PC-3 (cell line): ENCODE results near the gene PRSS1.

Experiments used
- CTCF ChIP-seq: fragments of 300-600 bp; sonication (generic); conservative IDR thresholded peaks from 2 replicates; pipeline ENCODE4 v1.5.1; 2017; ENCODE audit warnings: antibody characterized with exemption, low read depth, mild to moderate bottlenecking, low read length
- EZH2phosphoT487 ChIP-seq: fragments of 300-600 bp; sonication (generic); IDR thresholded peaks from 2 replicates; pipeline ENCODE4 v1.6.1; 2018; ENCODE audit warnings: mild to moderate bottlenecking, antibody characterized with exemption, low read length, borderline replicate concordance

- TF ChIP-seq CTCF (no peak), EZH2phosphoT487 (no peak)
Observed at GRCh38 chr7:142773230-142773629, 24.0 kb downstream of the PRSS1 start.
